ENCODE measurements around the gene CEP112.

GRCh38 chr17:66211047-66211810, 19.3 kb upstream of the CEP112 start:
- no peak for TF ChIP-seq CTCF (IDR thresholded peaks at IDR 0.05)
- no peak for TF ChIP-seq POLR2A (IDR thresholded peaks at IDR 0.05)
